Measurements from ENCODE around the gene PGA4. TPM values are rescaled to one million over a fixed set of nuclear protein-coding genes. Genes with fewer than 3 reads are reported as not detected.

PGA4 gene
- total RNA-seq, 5 donors from 2014 or later (not counting 1 experiment from before 2014, with no cell fraction given), result not detected

GRCh38 chr11:61264795-61265194, 42.6 kb downstream of the PGA4 start:
- ChIA-PET CTCF (no interaction called here), POLR2A (no interaction called here)
- no peaks in the 10 kb centered on the region for H3K9me3 ChIP-seq
- Mint-ChIP-seq H3K4me3 (no peak overlapping the region), H3K9me3 (no peaks in the 10 kb centered on the region), H3K27ac (no peak overlapping the region), H3K4me1 (no peaks in the 10 kb centered on the region), H3K36me3 (no peaks in the 10 kb centered on the region), H3K27me3 (no peaks in the 10 kb centered on the region)
- 95% methylated on average over 10 of the region's 14 CpGs for WGBS (ENCODE audit: insufficient coverage)
- ATAC-seq (replicated peaks in 1 of 4) (no peak), DNase-seq (no peak)
- H3K36me3 ChIP-seq (ENCODE audit: control insufficient read depth in 2 of 2, extremely low read depth in 1 of 2, insufficient read depth in 1 of 2, low read length in 1 of 2), result no peaks in the 10 kb centered on the region
- H3K27me3 ChIP-seq (replicated peaks in 1 of 2; ENCODE audit: control insufficient read depth in 2 of 2, extremely low read depth in 1 of 2, insufficient read depth in 2 of 2, low read length in 1 of 2), result peaks cover 0 to 5% of the 10 kb centered on the region in 2 experiments
- H3K4me3 ChIP-seq (ENCODE audit: control insufficient read depth in 1 of 2, extremely low read depth in 1 of 2, low read length in 1 of 2), result no peak overlapping the region
- H3K27ac ChIP-seq (ENCODE audit: low read length), result no peak overlapping the region
- no peaks in the 10 kb centered on the region for H3K4me1 ChIP-seq (ENCODE audit: control insufficient read depth in 1 of 2, extremely low read depth in 1 of 2, insufficient read depth in 2 of 2, low read length in 2 of 2)

DNA sequence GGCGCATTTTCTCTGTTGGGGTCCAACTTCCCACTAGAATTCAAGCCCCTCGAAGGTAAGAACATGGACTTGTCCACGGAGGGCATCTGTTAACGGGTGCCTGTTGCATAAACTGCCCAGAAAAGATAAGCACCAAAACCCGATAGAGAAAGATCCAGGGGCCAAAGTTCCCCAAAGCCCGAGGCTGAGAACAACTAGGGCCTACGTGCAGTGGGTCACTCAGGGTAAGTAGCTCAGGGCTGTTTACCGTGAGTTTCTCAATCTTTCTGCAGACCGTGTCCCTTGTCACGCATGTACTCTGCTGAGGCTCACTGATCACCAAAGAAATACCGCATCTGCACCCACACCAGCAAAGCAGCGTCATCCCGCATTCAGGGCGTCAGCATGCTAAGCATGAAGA, 43.2 kb downstream of the PGA4 start:
- Mint-ChIP-seq H3K9me3 (no peaks in the 10 kb centered on the region), H3K27me3 (no peaks in the 10 kb centered on the region), H3K4me3 (no peak overlapping the region), H3K27ac (no peak overlapping the region), H3K4me1 (no peaks in the 10 kb centered on the region), H3K36me3 (no peaks in the 10 kb centered on the region)
- CTCF ChIA-PET, result no interaction called here
- DNase-seq, result no peak
- POLR2A ChIA-PET, result no interaction called here
- Histone ChIP-seq H3K27ac (ENCODE audit: low read length) (no peak overlapping the region), H3K4me3 (ENCODE audit: control insufficient read depth in 1 of 2, extremely low read depth in 1 of 2, low read length in 1 of 2) (no peak overlapping the region), H3K36me3 (ENCODE audit: control insufficient read depth in 2 of 2, extremely low read depth in 1 of 2, insufficient read depth in 1 of 2, low read length in 1 of 2) (no peaks in the 10 kb centered on the region), H3K27me3 (replicated peaks in 1 of 2; ENCODE audit: control insufficient read depth in 2 of 2, extremely low read depth in 1 of 2, insufficient read depth in 2 of 2, low read length in 1 of 2) (peaks cover 0 to 5% of the 10 kb centered on the region in 2 experiments), H3K9me3 (no peaks in the 10 kb centered on the region), H3K4me1 (ENCODE audit: control insufficient read depth in 1 of 2, extremely low read depth in 1 of 2, insufficient read depth in 2 of 2, low read length in 2 of 2) (no peaks in the 10 kb centered on the region)
- no peak for ATAC-seq (replicated peaks in 1 of 4)
- 94% methylated on average over 11 of the region's 14 CpGs for WGBS (ENCODE audit: insufficient coverage)

GRCh38 chr11:61266602-61267001, 44.5 kb downstream of the PGA4 start:
- Mint-ChIP-seq H3K27ac (no peak overlapping the region), H3K4me1 (no peaks in the 10 kb centered on the region), H3K4me3 (no peak overlapping the region), H3K27me3 (no peaks in the 10 kb centered on the region), H3K36me3 (no peaks in the 10 kb centered on the region), H3K9me3 (no peaks in the 10 kb centered on the region)
- no peak for DNase-seq
- peaks cover 0 to 5% of the 10 kb centered on the region in 2 experiments for H3K27me3 ChIP-seq (replicated peaks in 1 of 2; ENCODE audit: control insufficient read depth in 2 of 2, extremely low read depth in 1 of 2, insufficient read depth in 2 of 2, low read length in 1 of 2)
- H3K36me3 ChIP-seq (ENCODE audit: control insufficient read depth in 2 of 2, extremely low read depth in 1 of 2, insufficient read depth in 1 of 2, low read length in 1 of 2), result no peaks in the 10 kb centered on the region
- no peaks in the 10 kb centered on the region for H3K4me1 ChIP-seq (ENCODE audit: control insufficient read depth in 1 of 2, extremely low read depth in 1 of 2, insufficient read depth in 2 of 2, low read length in 2 of 2)
- H3K9me3 ChIP-seq, result no peaks in the 10 kb centered on the region
- ATAC-seq (replicated peaks in 1 of 4), result no peak
- WGBS (ENCODE audit: insufficient coverage), result 67% methylated on average over 1 of the region's 4 CpGs
- CTCF ChIA-PET, result interaction anchor here in 1 of 2 donors (0.7 kb wide), 1 partner anchor 473 kb away, joined by 3 read pairs; no protein-coding TSS in a partner anchor
- POLR2A ChIA-PET, result interaction anchor here in 1 of 2 donors (0.6 kb wide), 1 partner anchor 12 kb away, joined by 3 read pairs; no protein-coding TSS in a partner anchor
- no peak overlapping the region for H3K4me3 ChIP-seq (ENCODE audit: control insufficient read depth in 1 of 2, extremely low read depth in 1 of 2, low read length in 1 of 2)
- H3K27ac ChIP-seq (ENCODE audit: low read length), result no peak overlapping the region

DNA sequence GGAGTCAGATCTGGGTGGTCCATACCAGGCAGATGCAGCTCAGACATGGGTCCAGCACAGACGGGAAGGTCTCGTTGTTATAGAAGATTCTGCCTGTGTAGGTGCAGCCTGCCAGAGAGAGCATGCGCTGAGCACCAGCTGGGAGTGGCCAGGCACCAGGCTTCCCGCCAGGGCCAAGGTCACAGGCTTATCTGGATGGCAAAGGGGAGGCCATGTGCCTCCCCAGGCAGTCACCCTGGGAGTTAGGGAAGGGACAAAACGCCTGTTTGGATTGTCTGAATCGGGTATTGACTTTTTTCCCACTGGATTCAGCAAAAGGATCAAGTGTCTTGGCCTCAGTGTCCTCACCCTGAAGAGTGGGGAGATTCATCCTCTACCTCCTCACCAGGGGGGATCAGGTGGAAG, 45.3 kb downstream of the PGA4 start:
- no peak for DNase-seq
- ATAC-seq (replicated peaks in 1 of 4), result no peak
- H3K4me1 Mint-ChIP-seq, result no peaks in the 10 kb centered on the region
- H3K27ac Mint-ChIP-seq, result no peak overlapping the region
- no peaks in the 10 kb centered on the region for H3K9me3 ChIP-seq
- no peaks in the 10 kb centered on the region for H3K36me3 Mint-ChIP-seq
- ChIA-PET POLR2A (no interaction called here), CTCF (no interaction called here)
- no peaks in the 10 kb centered on the region for H3K36me3 ChIP-seq (ENCODE audit: control insufficient read depth in 2 of 2, extremely low read depth in 1 of 2, insufficient read depth in 1 of 2, low read length in 1 of 2)
- H3K27me3 Mint-ChIP-seq, result no peaks in the 10 kb centered on the region
- no peaks in the 10 kb centered on the region for H3K4me1 ChIP-seq (ENCODE audit: control insufficient read depth in 1 of 2, extremely low read depth in 1 of 2, insufficient read depth in 2 of 2, low read length in 2 of 2)
- 82% methylated on average over 6 of the region's 6 CpGs for WGBS (ENCODE audit: insufficient coverage)
- no peaks in the 10 kb centered on the region for H3K9me3 Mint-ChIP-seq
- H3K27ac ChIP-seq (ENCODE audit: low read length), result no peak overlapping the region
- H3K4me3 Mint-ChIP-seq, result no peak overlapping the region
- no peak overlapping the region for H3K4me3 ChIP-seq (ENCODE audit: control insufficient read depth in 1 of 2, extremely low read depth in 1 of 2, low read length in 1 of 2)
- H3K27me3 ChIP-seq (replicated peaks in 1 of 2; ENCODE audit: control insufficient read depth in 2 of 2, extremely low read depth in 1 of 2, insufficient read depth in 2 of 2, low read length in 1 of 2), result peaks cover 0 to 5% of the 10 kb centered on the region in 2 experiments

- Mint-ChIP-seq H3K4me1 (no peaks in the 10 kb centered on the region), H3K27ac (no peak overlapping the region), H3K4me3 (no peak overlapping the region), H3K36me3 (no peaks in the 10 kb centered on the region), H3K27me3 (no peaks in the 10 kb centered on the region), H3K9me3 (no peaks in the 10 kb centered on the region)
- Histone ChIP-seq H3K9me3 (no peaks in the 10 kb centered on the region), H3K4me3 (ENCODE audit: control insufficient read depth in 1 of 2, extremely low read depth in 1 of 2, low read length in 1 of 2) (no peak overlapping the region), H3K36me3 (ENCODE audit: control insufficient read depth in 2 of 2, extremely low read depth in 1 of 2, insufficient read depth in 1 of 2, low read length in 1 of 2) (no peaks in the 10 kb centered on the region), H3K27me3 (replicated peaks in 1 of 2; ENCODE audit: control insufficient read depth in 2 of 2, extremely low read depth in 1 of 2, insufficient read depth in 2 of 2, low read length in 1 of 2) (peaks cover 0 to 14% of the 10 kb centered on the region in 2 experiments), H3K27ac (ENCODE audit: low read length) (no peak overlapping the region), H3K4me1 (ENCODE audit: control insufficient read depth in 1 of 2, extremely low read depth in 1 of 2, insufficient read depth in 2 of 2, low read length in 2 of 2) (no peaks in the 10 kb centered on the region)
- ATAC-seq (replicated peaks in 1 of 4) (no peak), DNase-seq (no peak)
- 93% methylated on average over 10 of the region's 15 CpGs for WGBS (ENCODE audit: insufficient coverage)
- CTCF ChIA-PET, result no interaction called here
- POLR2A ChIA-PET, result no interaction called here
These were observed 46.6 kb downstream of the PGA4 start for GRCh38 chr11:61268588-61269250.

- H3K27ac Mint-ChIP-seq, result no peak overlapping the region
- no peak overlapping the region for H3K4me3 Mint-ChIP-seq
- H3K4me1 Mint-ChIP-seq, result no peaks in the 10 kb centered on the region
- peaks cover 0 to 2% of the 10 kb centered on the region in 2 donors for H3K27me3 Mint-ChIP-seq
- no peaks in the 10 kb centered on the region for H3K9me3 Mint-ChIP-seq
- ChIA-PET CTCF (interaction anchor here in 1 of 2 donors (0.5 kb wide), 1 partner anchor 15 kb away, joined by 4 read pairs; no protein-coding TSS in a partner anchor), POLR2A (no interaction called here)
- WGBS (ENCODE audit: insufficient coverage), result 55% methylated on average over 3 of the region's 7 CpGs
- no peaks in the 10 kb centered on the region for H3K4me1 ChIP-seq (ENCODE audit: control insufficient read depth in 1 of 2, extremely low read depth in 1 of 2, insufficient read depth in 2 of 2, low read length in 2 of 2)
- no peak overlapping the region for H3K4me3 ChIP-seq (ENCODE audit: control insufficient read depth in 1 of 2, extremely low read depth in 1 of 2, low read length in 1 of 2)
- no peak for ATAC-seq (replicated peaks in 1 of 4)
- no peaks in the 10 kb centered on the region for H3K36me3 ChIP-seq (ENCODE audit: control insufficient read depth in 2 of 2, extremely low read depth in 1 of 2, insufficient read depth in 1 of 2, low read length in 1 of 2)
- DNase-seq, result no peak
- no peaks in the 10 kb centered on the region for H3K36me3 Mint-ChIP-seq
- H3K9me3 ChIP-seq, result no peaks in the 10 kb centered on the region
- peaks cover 0 to 18% of the 10 kb centered on the region in 2 experiments for H3K27me3 ChIP-seq (replicated peaks in 1 of 2; ENCODE audit: control insufficient read depth in 2 of 2, extremely low read depth in 1 of 2, insufficient read depth in 2 of 2, low read length in 1 of 2)
- no peak overlapping the region for H3K27ac ChIP-seq (ENCODE audit: low read length)
These were observed 48.4 kb downstream of the PGA4 start for GRCh38 chr11:61270354-61271076.

Data from T-cell (primary cell).